AG20443 (cell line): ENCODE results near the gene EGR1.
"Not testable (repeated sequence)": the region's sequence is repeated elsewhere in the genome, so short reads cannot be mapped to it uniquely, and the experiment has no call there.

Experiments used
- DNase-seq: peaks from one replicate; pipeline ENCODE4 v3.0.0; 2012; ENCODE audit warnings: low spot score, mixed read lengths

The EGR1 gene

DNA sequence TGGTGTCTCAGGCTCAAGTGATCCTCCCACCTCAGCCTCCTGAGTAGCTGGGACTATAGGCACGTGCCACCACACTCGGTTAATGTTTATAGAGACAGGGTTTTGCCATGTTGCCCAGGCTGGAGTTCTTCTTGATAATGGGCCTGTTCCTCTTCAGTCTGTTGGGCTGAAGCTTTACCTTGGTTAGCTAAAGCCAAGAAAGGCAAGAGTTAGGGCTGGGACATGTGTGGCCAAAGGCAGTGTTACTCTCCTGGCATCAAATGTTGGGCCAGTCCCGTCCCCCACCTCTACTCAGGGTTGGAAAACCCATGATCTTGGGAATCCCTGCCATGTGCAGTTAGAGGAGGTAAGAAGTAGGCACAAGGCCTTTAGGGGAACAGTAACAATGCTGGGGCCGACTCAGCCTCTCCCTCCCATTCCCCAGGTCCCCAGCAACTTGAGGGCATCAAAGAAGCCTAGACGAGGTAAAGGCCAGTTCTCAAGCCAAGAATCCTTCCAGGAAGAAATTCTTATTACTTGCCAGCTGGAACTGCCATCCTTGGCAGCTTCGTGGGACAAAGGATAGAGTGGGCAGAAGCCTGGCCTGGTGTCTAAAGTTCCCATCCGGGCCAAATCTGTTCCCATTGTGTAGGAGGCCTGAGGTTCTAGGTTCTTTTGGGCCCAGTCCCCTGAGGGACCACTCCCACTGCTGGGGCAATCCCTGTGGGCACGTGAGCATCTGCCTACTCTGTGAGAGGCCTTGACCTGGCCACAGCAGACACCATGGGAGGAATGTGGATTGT is 4.5 kb downstream of the EGR1 start:
- peak; percentile 47 for DNase-seq

DNA sequence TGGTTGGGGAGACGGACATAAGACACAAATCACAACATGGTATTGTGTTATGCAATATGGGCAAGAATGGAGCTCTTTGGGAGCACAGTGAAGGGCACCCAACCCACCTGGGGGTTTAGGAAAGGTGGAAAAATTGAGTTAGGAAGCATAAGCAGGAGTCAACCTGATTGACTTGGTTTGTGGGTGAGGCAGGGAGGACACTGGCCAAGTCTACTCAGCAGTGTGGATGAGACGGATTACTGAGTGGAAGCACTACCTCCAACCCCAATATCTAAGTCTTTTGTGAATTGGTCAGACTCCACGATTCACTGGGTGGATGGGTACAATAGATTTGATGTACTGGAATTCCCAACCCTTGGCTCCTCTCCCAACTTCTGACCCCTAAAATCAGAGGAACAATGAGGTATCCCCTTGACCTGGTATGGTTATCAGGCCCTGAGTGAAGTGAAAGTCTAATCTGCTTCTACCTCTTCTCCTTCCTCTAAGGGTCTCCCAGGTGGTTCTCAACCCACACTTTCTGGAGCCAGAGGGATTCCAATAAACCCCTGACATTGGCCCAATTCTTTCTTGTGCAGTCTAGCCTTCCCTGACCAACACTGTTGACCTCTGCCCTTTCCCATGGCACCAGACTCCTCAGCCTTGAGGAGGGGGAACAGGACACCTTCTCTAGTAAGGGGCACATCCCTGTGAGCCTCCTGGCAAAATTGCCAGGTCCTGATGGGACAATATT is 5.2 kb downstream of the EGR1 start:
- no peak for DNase-seq

DNA sequence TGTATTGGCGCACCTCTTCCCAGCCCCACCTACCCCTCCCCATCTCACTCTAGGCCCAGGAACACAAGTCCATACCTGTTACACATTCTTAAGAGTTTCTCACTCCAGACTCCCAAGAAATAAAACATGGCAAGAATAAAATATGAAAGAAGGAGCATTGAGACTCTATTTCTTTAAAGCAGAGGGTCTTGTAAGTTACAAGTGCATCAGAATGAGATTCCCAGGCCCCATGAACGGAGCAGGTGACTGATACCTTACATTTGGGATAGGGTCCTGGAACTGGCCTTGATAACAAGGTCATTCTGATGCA is 5.7 kb downstream of the EGR1 start:
- no peak for DNase-seq

DNA sequence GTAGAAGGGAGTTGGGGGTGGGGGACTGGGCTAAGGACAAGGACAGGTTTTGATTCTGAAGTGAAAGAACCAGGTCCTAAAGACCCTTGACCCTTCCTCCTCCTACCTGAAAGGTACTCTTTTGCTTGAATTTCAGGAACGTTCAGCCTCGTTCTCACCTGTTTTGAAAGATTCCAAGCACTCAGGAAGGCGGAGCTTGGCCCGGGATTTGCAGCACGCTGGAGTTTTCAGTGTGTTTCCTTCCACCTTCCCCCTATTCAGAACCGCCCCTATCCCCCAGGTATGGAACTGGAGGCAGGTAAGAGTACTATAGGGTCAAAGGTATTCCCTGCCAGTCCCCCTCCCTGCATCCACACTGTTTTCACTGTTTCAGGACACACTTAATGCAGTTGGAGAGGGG is 7.1 kb downstream of the EGR1 start:
- DNase-seq: no peak

DNA sequence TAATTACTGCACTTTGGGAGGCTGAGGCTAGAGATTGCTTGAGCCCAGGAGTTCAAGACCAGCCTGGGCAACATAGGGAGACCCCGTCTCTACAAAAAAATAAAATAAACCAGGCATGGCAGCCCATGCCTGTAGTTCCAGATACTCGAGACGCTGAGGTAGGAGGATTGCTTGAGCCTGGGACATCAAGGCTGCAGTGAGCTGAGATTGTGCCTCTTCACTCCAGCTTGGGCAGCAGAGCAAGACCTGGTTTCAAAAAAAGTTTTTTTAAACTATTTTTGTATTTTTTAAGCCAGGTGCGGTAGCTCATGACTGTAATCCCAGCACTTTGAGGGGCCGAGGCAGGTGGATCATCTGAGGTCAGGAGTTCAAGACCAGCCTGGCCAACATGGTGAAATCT is 7.9 kb downstream of the EGR1 start:
- not testable (repeated sequence) for DNase-seq

DNA sequence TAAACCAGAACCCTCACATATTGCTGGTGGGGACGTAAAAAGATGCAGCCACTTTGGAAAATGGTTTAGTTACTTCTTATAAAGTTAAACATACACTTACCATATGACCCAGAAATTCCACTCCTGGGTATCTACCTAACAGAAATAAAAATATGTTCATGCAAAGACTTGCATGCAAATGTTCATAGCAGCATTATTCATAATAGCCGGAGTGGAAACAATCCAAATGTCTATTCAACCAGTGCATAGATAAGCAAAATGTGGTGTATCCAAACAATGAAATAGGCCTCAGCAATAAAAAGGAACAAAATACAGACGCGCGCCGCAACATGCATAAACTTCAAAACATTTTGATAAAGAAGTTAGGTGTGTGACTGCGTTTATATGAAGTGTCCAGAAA is 11.6 kb downstream of the EGR1 start:
- no peak for DNase-seq

DNA sequence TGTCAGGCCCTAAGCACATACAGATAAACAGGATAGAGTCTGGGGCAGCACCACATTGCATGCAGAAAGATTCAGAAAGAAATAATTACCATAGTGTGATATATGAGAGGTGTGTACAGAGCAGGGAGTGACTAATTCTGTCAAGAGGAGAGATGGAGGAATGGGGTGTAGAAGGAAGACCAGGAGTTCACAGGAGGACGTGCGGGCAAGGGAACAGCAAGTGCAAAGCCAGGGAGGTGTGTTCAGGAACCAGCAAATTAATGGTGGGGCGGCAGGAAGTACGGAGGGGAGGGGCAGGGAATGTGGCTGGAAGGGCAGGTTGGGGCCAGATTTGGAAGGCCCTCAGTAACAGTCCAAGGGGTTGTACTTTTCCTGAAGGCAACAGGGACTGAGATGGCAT is 17.4 kb downstream of the EGR1 start:
- DNase-seq: no peak

DNA sequence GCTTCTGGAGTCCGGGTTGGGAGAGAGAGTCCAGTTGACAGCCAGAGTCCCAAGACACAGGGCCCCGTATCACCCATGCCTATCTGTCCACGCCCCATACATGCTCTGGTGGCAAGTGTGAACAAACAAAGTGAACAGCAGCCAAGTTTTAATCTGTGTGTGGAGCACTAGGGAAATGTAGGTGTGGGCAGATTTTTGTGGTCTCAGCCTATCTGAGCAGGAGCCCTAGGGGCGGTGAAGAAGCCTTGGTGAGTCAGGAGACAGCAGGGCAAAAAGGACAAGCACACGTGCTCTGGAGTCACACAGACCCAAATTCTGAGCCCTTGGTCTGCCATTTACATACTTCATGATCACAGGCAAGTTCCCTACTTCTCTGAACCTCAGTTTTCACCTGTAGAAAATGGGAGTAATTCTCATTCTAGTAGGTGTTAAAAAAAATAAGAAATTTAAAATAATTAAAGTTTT is 23.2 kb downstream of the EGR1 start:
- DNase-seq: peak; percentile 67

DNA sequence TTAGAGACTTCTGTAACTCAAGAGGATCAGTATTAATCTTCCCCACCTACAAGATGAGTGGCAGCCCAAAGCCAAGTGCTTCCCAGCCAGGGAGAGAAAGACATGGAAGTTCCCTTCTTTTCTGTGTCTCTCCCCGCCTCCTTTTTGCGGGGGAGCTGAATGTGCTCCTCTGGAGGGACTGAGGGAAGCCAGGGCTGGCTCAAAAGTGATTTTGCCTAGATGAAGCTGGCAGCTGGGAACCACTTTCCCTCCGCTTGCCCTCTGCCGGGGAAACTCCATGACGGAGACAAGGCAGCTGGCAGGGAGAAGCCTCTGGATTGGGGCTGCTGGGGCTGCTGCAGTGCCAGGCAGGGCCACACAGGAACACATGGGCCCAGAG is 24.4 kb downstream of the EGR1 start:
- DNase-seq: no peak

DNA sequence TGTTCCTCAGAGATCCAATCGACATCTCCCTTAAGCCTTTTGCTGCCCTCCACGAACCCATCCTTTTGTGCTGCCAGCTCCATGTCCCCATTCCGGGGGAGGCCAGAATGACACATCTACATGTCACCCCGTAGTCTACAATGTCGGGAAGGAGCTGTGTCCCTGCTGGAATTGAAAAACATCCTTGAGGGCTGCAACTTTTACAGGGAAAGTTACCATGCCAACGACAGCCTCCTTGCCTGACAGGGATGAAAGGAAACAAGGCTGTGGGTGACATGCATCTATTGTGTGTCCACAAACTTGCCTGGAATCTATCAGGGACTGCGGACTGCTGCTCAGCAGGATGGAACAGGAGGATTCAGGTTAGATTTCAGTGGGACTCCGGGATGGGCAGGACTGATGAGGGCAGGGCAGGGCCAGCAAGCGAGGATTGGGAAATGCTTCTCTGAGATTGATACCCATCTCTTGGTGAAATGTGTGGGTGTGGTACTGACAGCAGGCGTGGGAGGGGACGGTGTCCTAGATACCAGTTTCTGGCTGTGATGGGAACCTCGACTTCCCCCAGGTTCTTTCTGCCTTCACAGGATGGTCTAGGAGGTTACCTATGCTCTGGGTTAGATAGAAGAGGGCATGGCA is 25.5 kb downstream of the EGR1 start:
- no peak for DNase-seq

DNA sequence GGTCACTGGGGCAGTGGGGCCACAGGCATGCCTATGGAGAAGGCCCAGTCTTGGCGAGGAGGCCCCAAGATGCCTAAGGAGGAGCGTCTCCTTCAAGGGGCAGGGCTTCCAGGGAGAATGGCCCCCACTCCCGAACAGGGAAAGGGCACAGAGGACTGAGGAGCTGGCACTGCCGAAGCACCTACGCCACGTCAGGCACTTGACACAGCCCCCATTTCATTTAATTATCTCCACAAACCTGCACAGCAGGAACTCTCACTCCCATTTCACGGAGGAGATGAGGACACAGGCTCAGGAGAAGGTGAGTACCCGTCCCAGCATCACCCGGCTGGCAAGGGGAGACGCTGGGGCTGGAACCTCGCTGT is 26.0 kb downstream of the EGR1 start:
- DNase-seq: no peak

DNA sequence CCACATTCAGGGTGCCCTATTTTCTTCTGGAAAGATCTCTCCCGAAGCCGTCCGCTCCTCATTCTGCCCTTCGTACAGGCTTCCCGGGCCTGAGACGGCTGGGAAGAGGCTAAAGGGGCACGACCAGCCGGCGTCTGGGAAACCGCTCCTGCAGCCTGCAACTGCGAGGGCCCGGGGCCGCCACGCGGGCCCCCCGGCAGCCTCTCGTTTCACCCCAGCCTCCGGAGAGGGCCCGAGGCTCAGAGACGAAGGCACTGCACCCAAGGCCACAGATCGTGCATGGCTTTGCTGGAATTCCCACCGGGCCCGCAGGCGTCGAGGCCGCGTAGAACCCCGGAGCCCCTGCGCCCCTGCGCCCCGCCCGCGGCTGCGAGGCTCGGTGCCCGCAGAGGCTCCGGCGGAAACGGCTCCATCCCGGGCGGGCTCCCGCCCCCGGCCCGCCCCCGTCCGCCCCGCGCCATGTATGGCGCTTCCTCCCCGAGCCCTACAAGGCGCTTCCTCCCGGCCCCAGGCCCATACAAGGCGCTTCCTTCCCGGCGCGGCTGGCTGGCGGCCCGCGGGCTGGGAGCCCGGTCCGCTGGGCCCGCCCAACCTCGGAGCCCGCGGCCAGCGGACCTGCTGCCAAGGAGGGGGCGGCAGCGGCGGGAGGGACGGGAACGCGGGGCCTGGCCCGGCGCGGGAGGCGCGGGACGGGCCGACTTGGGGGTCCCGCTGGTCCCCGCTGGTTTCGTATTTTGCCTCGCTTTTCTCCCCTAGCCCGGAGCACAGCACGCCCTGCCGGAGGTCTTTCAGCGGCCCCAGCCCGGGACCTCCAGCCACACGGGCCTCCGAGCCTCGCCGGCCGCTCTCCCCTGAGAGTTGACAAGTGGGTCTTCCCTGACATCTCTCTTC is 26.6 kb downstream of the EGR1 start:
- peak; percentile 97 for DNase-seq

DNA sequence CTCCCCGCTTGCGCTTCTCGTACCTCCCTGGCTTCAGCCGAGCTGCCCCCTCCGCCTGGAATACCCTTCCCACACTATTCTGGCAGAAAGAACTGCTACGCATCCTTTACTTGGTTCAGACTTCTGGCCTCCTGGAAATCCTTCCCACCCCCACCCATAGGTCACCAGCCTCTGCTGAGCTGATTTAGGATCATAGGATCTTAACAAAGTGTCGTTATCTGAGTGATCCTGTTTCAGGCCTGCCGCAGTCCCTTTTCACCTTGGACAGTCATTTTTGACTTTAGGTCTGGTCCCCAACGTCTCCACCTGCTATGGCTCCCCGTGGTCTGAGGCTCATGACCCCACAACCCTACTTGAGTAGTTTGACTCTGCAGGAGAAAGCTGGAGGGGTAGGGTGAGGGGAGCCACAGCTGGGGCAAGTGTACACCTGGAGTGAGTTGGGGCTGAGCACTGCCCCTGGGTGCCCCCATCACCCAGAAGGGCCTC is 27.3 kb downstream of the EGR1 start:
- DNase-seq: no peak

DNA sequence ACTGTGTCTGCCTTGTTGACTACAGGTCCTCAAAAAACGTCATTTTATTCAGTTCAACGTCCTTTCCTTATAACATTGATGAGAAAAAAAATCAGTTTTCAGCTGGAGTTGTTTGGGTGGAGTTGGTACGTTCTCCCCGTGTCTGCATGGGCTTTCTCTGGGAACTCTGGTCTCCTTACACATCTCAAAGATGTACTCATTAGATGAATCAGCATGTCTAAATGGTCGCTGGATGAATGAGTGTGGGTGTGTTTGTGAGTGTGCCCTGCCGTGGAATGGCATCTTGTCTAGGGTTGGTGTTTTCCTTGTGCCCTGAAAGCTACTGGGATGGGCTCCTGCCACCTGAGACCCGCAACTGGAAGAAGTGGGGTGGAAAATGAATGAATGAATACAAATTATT is 30.1 kb downstream of the EGR1 start:
- no peak for DNase-seq

DNA sequence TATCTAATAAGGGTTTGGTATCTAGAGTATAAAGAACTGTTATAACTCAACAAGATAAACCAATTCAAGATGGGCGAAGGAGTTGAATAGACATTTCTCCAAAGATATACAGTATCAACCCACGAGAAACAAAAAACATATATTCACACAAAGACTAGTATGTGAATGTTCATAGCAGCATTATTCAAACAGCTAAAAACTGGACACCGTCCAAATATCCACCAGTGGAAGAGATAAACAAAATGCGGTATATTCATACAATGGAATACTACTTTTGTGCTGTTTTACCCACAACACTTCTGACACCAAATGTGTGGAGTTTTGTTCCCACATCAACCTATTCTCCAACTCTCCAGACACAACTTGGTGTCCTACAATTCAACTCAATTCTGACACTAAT is 33.1 kb downstream of the EGR1 start:
- DNase-seq: no peak

DNA sequence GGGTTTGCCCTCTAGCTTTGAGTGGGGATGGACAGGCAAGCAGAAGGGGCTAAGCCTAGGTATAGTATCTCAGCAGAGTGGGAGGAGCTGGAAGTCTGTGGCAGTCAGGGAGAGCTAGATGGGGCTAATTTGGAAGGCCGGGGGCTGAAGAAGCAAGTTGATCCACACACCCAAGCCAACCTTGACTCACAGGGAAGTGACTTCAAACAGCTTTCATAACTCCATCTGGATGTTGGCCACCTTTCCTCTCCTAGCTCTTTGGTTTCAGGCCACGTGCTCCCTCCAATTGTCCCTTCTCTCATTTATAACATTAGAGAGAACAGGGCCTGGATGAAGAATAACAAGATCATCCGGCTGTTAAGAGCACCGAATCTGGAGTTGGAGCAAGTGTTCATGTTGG is 36.8 kb downstream of the EGR1 start:
- peak; percentile 48 for DNase-seq

DNA sequence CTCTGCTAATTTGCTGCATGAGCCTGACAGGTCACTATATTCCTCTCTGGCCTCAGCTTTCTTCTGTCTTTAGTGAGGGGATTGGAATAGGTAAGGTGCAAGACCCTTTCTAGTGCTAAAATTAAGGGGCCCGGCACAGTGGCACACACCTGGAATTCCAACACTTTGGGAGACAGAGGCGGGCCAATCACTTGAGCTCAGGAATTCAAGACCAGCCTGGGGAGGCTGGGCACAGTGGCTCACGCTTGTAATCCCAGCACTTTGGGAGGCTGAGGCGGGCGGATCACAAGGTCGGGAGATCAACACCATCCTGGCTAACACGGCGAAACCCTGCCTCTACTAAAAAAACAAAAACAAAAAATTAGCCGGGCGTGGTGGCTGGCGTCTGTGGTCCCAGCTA is 37.2 kb downstream of the EGR1 start:
- no peak for DNase-seq

DNA sequence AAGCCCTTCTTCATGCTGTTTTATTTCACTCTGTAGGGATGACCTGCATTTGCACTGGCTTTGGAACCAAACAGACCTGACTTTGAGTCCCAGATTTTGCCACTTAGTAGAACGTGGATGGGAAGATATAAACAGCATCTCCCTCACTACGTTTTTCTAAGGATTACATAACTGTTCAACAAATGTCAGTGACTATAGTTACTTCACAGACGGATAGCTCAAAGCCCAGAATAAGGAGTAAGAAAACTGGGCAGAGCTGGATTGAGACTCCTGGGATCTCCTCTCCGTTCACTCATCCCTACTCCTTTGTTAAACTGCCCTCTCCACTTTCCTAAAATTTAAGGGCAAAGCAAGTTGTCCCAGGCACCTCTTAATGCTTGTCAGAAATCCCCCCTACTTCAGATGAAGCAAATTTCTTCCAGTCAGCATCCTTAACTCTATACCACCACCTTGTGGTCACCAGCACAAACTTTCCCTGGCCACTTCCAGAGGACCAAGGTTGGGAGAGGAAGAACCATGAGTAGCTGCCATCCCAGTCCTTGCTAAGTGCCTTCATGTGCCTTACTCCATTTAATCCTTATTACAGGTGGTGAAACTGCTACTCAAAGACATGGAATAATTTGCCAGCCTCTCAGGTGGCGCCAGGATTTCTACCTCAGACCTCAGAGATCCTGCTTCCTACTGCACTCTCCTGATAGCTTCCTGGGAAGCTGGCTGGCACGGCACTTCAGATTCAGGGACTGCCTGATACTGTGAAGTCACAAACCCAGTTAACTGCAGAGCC is 38.4 kb downstream of the EGR1 start:
- DNase-seq: peak; percentile 77

DNA sequence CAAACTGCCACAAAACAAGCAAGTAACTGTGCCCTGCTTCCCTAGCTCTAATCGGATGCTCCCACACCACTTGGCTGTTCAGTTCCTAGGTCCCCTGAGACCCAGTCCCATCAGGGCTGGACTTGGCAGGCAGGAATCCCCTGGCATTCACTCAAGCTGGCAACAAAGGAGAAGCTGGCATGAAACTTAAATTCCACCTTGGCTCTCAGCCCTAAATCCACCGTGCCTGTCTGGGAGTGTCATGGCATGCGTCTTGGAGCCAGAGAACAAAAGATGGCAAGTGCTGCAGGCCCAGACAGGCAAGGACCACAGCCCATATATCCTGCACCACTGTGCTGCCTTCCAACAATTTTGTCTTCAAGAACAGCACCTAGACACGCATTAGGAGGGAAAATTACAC is 39.5 kb downstream of the EGR1 start:
- no peak for DNase-seq

DNA sequence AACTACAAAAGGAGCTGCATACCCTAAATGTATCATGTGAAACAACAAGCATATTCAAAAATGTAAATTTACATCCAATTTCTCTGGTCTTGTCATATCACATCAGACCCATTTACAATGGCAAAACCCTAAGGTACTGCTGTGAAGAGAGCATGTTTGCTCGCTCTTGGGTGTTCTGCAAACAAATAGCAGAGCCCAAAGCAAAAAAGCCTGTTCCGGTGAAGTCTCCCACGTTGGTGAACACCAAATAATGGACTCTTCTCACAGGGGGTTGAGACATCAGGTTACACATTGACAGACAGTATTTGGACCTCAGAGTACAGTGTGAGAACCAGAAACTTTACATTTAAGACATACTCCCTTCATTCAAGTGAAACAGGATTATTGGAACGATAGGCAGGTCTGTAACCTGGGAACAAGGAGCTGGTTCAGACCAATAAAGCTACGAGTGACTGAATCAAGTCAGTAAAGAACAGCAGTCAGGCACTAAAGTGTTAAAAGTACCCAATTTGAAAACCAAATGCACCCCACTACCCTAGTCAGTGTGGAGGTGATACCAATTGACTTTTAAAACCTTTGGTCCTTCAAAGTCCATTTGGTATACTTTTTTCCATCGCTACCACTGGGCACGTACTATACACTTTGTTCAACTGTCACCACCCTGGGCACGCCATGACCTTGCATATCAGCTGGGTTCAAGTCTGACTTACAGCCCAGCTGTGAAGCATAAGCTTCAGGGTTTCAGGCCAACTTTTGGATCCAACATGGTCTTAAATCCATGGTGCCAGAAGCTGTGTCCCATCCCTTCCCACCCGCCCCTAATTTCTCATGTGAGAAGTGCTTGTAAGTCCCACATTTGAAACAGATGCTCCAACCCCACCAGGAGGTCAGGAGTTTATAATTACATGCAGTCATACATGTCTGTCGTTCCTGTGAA is 41.4 kb downstream of the EGR1 start:
- DNase-seq: no peak
